ENCODE measurements around the gene AFF3.

AFF3 gene

DNA sequence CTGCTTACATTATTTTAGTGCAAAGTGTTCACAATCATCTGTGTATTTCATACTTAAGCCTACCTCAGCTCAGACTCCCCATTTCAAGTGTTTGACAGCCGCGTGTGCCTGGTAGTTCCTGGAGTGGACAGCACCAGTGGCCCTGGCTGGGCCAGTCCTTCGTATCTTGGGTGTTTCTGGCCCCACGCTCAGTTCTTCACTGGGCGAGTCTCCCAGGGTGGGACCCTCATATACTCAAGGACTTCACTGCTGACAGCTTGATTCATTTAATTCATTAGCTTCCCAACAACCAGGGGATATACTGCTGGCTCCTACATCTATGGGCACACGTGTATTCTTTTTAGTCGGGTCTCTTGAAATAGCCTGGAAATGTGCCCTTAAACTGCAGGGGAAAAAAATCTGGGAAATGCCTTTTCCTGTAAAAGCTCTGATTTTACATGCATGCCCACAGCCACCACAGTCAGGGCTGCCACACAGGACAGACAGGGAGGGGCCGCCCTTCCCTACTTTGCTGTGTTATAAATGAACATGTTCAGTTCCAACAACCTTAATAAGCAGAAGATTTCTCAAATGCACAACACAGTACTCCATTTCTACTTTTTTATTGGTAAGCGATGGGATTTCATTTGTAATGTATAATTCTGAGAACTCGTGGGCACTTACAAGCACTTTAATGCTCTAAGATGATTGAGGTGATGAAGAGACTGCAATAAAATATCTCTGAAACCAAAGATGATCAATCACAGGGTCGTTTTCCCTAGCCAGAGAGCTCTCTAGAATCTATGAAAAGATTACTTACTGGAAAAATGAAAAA lies 447.1 kb downstream of the AFF3 start:
- Histone ChIP-seq H3K27me3 (ENCODE audit: control insufficient read depth, insufficient read depth, low read length, poor library complexity, severe bottlenecking) (no peaks in the 10 kb centered on the region), H3K9me3 (ENCODE audit: control insufficient read depth, low read length) (no peaks in the 10 kb centered on the region), H3K36me3 (ENCODE audit: control insufficient read depth, insufficient read depth, low read length) (no peaks in the 10 kb centered on the region), H3K4me1 (ENCODE audit: control insufficient read depth, insufficient read depth, low read length) (no peaks in the 10 kb centered on the region), H3K4me3 (ENCODE audit: insufficient read depth, low read depth, low read length) (no peak overlapping the region), H3K27ac (ENCODE audit: insufficient read depth, low read depth, low read length, poor library complexity, severe bottlenecking) (no peak overlapping the region)
- 93 to 95% methylated on average over 10 of the region's 11 CpGs for WGBS, 2 experiments

DNA sequence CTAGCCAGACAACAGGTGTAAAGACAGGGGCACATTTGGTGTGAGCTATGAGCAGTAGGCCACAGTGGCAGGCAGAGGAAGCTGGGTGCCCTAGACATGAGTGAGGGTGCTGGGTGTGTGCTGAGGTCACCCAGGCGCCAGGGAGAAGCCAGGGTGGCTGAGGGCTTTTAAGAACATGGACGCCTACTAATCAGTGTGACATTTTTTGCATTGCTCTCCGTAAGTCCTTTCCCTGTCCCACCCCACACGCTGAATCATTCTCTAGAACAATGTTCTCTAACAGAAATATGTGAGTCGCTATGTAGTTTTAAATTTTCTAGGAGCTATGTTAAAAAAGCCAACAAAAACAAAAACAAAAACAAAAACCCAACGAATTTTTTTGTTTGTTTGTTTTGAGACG lies 448.1 kb downstream of the AFF3 start:
- 92 to 93% methylated on average over 5 to 7 of the region's 7 CpGs for WGBS, 2 experiments
- no peaks in the 10 kb centered on the region for H3K4me1 ChIP-seq (ENCODE audit: control insufficient read depth, insufficient read depth, low read length)
- H3K27ac ChIP-seq (ENCODE audit: insufficient read depth, low read depth, low read length, poor library complexity, severe bottlenecking) = no peak overlapping the region
- H3K36me3 ChIP-seq (ENCODE audit: control insufficient read depth, insufficient read depth, low read length) = no peaks in the 10 kb centered on the region
- no peak overlapping the region for H3K4me3 ChIP-seq (ENCODE audit: insufficient read depth, low read depth, low read length)
- H3K27me3 ChIP-seq (ENCODE audit: control insufficient read depth, insufficient read depth, low read length, poor library complexity, severe bottlenecking) = no peaks in the 10 kb centered on the region
- no peaks in the 10 kb centered on the region for H3K9me3 ChIP-seq (ENCODE audit: control insufficient read depth, low read length)

DNA sequence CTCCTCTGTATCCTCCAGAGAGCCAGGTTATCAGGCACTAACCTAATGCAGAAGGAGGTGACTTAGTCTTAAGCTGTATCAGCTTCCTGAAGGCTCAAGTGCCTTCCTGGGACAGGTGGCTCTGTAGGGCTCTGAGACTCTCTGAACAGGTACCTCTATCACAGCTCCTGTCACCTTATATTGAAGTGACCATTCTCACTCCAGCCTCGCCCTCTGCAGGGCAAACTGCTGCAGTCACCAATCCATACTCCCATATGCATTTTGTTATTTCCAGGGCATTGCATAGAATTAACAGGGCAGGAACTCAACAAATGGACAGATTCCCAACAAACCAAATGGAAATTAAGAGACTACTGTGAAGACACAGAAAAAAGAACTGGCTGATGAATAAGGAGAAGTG lies 449.6 kb downstream of the AFF3 start:
- Histone ChIP-seq H3K36me3 (ENCODE audit: control insufficient read depth, insufficient read depth, low read length) (no peaks in the 10 kb centered on the region), H3K27me3 (ENCODE audit: control insufficient read depth, insufficient read depth, low read length, poor library complexity, severe bottlenecking) (no peaks in the 10 kb centered on the region), H3K4me1 (ENCODE audit: control insufficient read depth, insufficient read depth, low read length) (no peaks in the 10 kb centered on the region), H3K27ac (ENCODE audit: insufficient read depth, low read depth, low read length, poor library complexity, severe bottlenecking) (no peak overlapping the region), H3K4me3 (ENCODE audit: insufficient read depth, low read depth, low read length) (no peak overlapping the region), H3K9me3 (ENCODE audit: control insufficient read depth, low read length) (no peaks in the 10 kb centered on the region)
- WGBS, 2 experiments = 73 to 76% methylated on average over 1 of the region's 1 CpG

DNA sequence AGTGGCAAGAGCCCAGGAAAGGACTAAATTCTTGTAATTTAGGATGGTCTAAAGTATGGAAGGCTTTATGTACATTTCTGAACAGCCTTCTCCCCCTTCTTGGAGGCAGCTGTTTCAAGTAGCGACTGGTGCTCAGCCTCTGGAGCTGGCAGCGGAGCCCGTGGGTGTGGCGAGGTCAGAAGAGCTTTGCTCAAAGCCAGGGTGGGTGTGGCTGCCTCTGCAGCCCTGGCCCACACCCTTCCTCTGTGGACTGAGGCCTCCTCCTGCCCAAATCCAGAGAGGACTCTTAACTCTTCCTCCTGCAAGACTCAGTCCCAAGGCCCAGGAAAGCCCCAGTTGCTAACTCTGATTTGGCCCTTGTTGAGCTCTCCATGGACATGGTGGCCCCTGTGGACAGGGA lies 450.5 kb downstream of the AFF3 start:
- whole genome bisulfite sequencing, 2 experiments = 93 to 95% methylated on average over 4 of the region's 4 CpGs
- no peaks in the 10 kb centered on the region for H3K36me3 ChIP-seq (ENCODE audit: control insufficient read depth, insufficient read depth, low read length)
- H3K27ac ChIP-seq (ENCODE audit: insufficient read depth, low read depth, low read length, poor library complexity, severe bottlenecking) = no peak overlapping the region

DNA sequence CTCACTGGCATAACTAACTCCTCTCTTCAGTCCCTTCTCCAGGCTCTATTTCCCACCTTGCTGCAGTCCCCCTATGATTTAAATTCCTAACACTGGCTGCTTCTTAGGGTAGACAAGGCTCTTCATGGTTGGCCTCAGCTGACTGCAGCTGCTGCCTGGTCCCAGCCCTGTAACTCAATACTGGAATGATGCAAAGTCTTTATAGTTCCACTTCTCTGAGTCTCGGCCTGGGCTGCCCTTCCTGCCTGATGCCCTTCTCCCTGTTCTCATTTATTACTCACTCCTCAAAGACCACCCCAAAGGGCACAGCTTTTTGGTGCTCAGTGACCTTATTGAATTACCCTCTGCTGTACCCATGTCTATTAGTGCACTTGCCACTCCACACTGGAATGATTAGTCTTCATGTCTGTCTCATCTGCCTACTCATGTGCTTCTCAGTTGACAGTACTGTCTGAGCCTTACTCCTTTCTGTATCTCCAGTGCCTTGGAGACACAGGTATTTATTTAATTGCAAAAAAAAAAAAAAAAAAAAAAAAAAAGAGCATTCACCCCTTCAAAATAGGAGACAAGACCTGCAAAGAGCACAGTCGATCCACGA lies 453.1 kb downstream of the AFF3 start:
- no peak overlapping the region for H3K27ac ChIP-seq (ENCODE audit: insufficient read depth, low read depth, low read length, poor library complexity, severe bottlenecking)
- no peak overlapping the region for H3K4me3 ChIP-seq (ENCODE audit: insufficient read depth, low read depth, low read length)
- no peaks in the 10 kb centered on the region for H3K9me3 ChIP-seq (ENCODE audit: control insufficient read depth, low read length)
- 82 to 97% methylated on average over 1 to 3 of the region's 3 CpGs for WGBS, 2 experiments
- no peaks in the 10 kb centered on the region for H3K4me1 ChIP-seq (ENCODE audit: control insufficient read depth, insufficient read depth, low read length)
- H3K27me3 ChIP-seq (ENCODE audit: control insufficient read depth, insufficient read depth, low read length, poor library complexity, severe bottlenecking) = no peaks in the 10 kb centered on the region
- H3K36me3 ChIP-seq (ENCODE audit: control insufficient read depth, insufficient read depth, low read length) = no peaks in the 10 kb centered on the region

More for the DNA sequence above, 450.5 kb downstream of the AFF3 start:
- H3K4me1 ChIP-seq (ENCODE audit: control insufficient read depth, insufficient read depth, low read length) = no peaks in the 10 kb centered on the region
- H3K9me3 ChIP-seq (ENCODE audit: control insufficient read depth, low read length) = no peaks in the 10 kb centered on the region
- no peak overlapping the region for H3K4me3 ChIP-seq (ENCODE audit: insufficient read depth, low read depth, low read length)
- H3K27me3 ChIP-seq (ENCODE audit: control insufficient read depth, insufficient read depth, low read length, poor library complexity, severe bottlenecking) = no peaks in the 10 kb centered on the region

DNA sequence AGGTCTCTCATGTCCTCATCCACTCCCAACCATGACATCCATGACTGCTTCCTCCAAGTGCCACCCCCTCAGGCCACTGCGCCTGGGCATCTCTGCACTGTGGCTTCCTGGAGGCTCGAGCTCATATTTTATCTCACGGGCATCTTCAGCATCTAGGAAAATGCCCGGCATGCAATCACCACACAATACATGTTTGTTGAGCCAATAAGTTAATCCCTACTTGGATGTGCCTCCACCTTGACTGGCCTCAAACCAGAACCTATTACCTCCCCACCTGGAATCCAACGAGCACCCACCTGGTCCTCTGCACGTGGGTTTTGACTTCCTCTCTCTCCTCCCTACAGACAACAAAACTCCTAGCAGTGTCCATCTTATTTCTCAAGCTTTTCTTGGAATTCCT lies 453.7 kb downstream of the AFF3 start:
- no peak overlapping the region for H3K4me3 ChIP-seq (ENCODE audit: insufficient read depth, low read depth, low read length)
- 89 to 93% methylated on average over 6 of the region's 6 CpGs for WGBS, 2 experiments
- H3K4me1 ChIP-seq (ENCODE audit: control insufficient read depth, insufficient read depth, low read length) = no peaks in the 10 kb centered on the region
- no peaks in the 10 kb centered on the region for H3K9me3 ChIP-seq (ENCODE audit: control insufficient read depth, low read length)
- H3K27me3 ChIP-seq (ENCODE audit: control insufficient read depth, insufficient read depth, low read length, poor library complexity, severe bottlenecking) = no peaks in the 10 kb centered on the region
- no peak overlapping the region for H3K27ac ChIP-seq (ENCODE audit: insufficient read depth, low read depth, low read length, poor library complexity, severe bottlenecking)
- H3K36me3 ChIP-seq (ENCODE audit: control insufficient read depth, insufficient read depth, low read length) = no peaks in the 10 kb centered on the region

DNA sequence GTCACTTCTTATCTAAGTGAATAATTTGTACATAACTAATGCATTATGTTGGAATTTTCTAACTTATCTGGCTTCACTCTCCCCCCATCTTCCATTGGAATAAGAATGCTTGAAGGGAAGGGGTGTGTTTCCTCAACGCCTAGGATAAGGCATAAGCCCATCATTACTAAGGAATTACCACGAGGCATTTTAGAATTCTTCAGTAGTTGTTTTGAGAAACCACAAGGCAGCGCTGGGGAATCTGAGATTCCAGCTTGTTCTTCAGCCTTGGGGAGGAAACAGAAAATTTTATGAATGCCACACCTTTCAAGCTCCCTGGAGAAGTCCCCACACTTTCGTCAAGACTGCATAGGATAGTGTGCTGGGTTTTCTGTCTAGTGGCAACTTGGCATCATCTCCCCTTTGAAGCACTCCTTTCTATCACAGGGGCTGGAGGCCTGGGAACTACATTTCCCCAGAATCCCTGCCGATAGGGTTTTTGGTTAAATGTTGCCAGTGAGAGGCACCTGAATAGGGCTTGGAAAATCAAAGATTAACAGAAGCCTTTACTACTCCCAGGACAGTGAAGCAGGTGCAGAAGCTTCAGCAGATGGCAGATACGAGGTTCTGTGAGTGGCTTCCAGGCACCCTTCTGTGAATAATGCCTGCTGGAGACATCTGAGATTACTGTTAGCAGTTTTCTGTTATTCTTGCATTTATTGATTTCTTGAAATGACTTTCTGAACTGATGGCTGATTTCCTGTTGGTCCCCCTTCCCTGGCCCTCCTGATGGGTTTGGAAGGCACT lies 459.9 kb downstream of the AFF3 start:
- Histone ChIP-seq H3K27ac (ENCODE audit: insufficient read depth, low read depth, low read length, poor library complexity, severe bottlenecking) (no peak overlapping the region), H3K36me3 (ENCODE audit: control insufficient read depth, insufficient read depth, low read length) (no peaks in the 10 kb centered on the region), H3K27me3 (ENCODE audit: control insufficient read depth, insufficient read depth, low read length, poor library complexity, severe bottlenecking) (no peaks in the 10 kb centered on the region), H3K9me3 (ENCODE audit: control insufficient read depth, low read length) (no peaks in the 10 kb centered on the region), H3K4me3 (ENCODE audit: insufficient read depth, low read depth, low read length) (no peak overlapping the region), H3K4me1 (ENCODE audit: control insufficient read depth, insufficient read depth, low read length) (peaks cover 1% of the 10 kb centered on the region)
- WGBS, 2 experiments = 92 to 94% methylated on average over 6 of the region's 6 CpGs

DNA sequence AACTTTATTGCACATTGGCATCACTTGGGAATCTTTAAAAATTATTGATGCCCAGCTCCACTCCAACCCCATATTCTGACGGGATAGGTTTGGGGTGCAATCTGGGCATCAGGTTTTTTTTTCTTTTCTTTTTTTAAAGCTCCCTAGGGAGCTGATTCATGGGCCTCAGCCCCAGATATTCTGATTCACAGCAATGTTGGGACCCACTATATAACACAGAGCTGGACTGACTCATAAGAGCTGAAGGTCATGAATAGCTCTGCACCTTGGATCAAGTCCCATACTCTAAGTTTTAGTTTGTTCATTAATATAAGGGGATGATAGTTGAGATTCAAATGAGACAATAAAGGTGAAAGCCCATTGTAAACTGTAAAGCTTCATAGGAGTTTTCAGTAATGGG lies 461.4 kb downstream of the AFF3 start:
- no peak overlapping the region for H3K4me3 ChIP-seq (ENCODE audit: insufficient read depth, low read depth, low read length)
- peaks cover 6% of the 10 kb centered on the region for H3K4me1 ChIP-seq (ENCODE audit: control insufficient read depth, insufficient read depth, low read length)
- no peak overlapping the region for H3K27ac ChIP-seq (ENCODE audit: insufficient read depth, low read depth, low read length, poor library complexity, severe bottlenecking)
- H3K9me3 ChIP-seq (ENCODE audit: control insufficient read depth, low read length) = no peaks in the 10 kb centered on the region
- H3K27me3 ChIP-seq (ENCODE audit: control insufficient read depth, insufficient read depth, low read length, poor library complexity, severe bottlenecking) = no peaks in the 10 kb centered on the region
- 91 to 93% methylated on average over 1 of the region's 1 CpG for WGBS, 2 experiments
- no peaks in the 10 kb centered on the region for H3K36me3 ChIP-seq (ENCODE audit: control insufficient read depth, insufficient read depth, low read length)

DNA sequence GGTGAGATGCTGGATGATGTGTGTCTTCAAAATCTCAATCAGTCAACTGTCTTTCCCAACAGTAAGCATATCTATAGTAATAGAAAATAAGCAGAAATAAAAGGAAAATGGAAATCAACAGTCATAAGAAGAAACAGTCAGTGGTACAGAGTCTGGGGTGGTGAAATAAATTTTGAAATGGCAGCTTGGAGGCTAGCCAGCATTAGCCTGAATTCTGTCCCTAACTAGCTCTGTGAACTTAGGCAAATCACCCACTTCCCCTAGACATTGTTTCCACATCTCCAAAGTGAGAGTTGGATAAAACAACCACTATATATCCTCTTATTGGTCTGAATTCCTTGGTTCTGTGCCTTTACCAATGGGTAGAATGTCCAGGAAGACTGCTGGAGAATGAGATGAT lies 462.9 kb downstream of the AFF3 start:
- no peaks in the 10 kb centered on the region for H3K27me3 ChIP-seq (ENCODE audit: control insufficient read depth, insufficient read depth, low read length, poor library complexity, severe bottlenecking)
- peaks cover 6% of the 10 kb centered on the region for H3K4me1 ChIP-seq (ENCODE audit: control insufficient read depth, insufficient read depth, low read length)
- no peak overlapping the region for H3K4me3 ChIP-seq (ENCODE audit: insufficient read depth, low read depth, low read length)
- H3K27ac ChIP-seq (ENCODE audit: insufficient read depth, low read depth, low read length, poor library complexity, severe bottlenecking) = no peak overlapping the region
- H3K9me3 ChIP-seq (ENCODE audit: control insufficient read depth, low read length) = no peaks in the 10 kb centered on the region
- H3K36me3 ChIP-seq (ENCODE audit: control insufficient read depth, insufficient read depth, low read length) = no peaks in the 10 kb centered on the region

DNA sequence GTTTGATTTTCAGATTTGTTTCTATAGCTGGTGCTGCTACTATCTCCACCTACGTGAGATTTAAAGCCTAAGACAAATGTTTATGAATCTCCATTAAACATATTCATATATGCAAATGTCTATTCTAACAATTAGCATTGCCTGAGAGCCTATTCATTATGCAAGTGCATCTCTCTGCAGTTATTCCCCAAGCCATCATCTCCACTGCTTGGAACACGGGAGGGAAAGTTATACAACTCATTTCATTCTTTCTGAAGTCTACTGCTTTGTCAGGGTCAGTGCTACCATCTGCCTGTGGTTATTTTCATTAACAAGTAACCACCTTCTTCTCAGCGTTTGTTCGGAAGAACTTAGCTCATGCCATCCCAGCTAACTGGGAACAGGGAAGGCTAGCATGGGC lies 463.8 kb downstream of the AFF3 start:
- no peaks in the 10 kb centered on the region for H3K27me3 ChIP-seq (ENCODE audit: control insufficient read depth, insufficient read depth, low read length, poor library complexity, severe bottlenecking)
- 94 to 95% methylated on average over 4 of the region's 4 CpGs for WGBS, 2 experiments
- no peaks in the 10 kb centered on the region for H3K36me3 ChIP-seq (ENCODE audit: control insufficient read depth, insufficient read depth, low read length)
- no peak overlapping the region for H3K4me3 ChIP-seq (ENCODE audit: insufficient read depth, low read depth, low read length)
- H3K9me3 ChIP-seq (ENCODE audit: control insufficient read depth, low read length) = no peaks in the 10 kb centered on the region
- H3K27ac ChIP-seq (ENCODE audit: insufficient read depth, low read depth, low read length, poor library complexity, severe bottlenecking) = no peak overlapping the region
- H3K4me1 ChIP-seq (ENCODE audit: control insufficient read depth, insufficient read depth, low read length) = peaks cover 6% of the 10 kb centered on the region
